Amniotic stem cell (primary cell): Measurements from ENCODE around the gene SNX3.
"Not testable (repeated sequence)": the region's sequence is repeated elsewhere in the genome, so short reads cannot be mapped to it uniquely, and the experiment has no call there.

ENCODE experiments used
- DNase-seq: peaks from one replicate; lab custom pipeline; 2025; lab: John Stamatoyannopoulos, UW

SNX3 gene

GRCh38 chr6:108260809-108261569 is at the start of gene SNX3:
TSS of gene SNX3 (minus strand) at chr6:108261040. CDS start at chr6:108260921, 119 bp downstream.
- peak; percentile 85 for DNase-seq

DNA sequence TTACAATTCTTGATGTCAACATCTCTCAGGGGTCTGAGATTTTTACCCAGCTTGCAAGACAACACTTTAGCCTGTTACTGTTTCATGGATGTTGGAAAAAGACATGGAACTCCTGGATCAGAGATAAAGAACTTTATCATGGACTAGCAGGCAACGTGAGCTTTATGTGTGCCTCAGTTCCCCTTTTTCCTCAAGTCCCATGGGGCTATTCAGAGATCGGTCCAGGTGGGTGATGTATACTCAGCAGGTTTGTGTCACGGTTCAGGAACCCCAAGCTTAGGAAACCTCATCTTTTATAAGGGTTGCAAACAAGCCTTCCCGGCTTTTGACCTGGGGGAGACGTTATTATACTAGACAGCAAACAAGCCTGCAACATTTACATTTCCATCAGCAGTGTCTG is 49.0 kb upstream of the SNX3 start:
- DNase-seq = no peak

GRCh38 chr6:108308641-108309040 is 47.8 kb upstream of the SNX3 start:
- not testable (repeated sequence) for DNase-seq

- DNase-seq = no peak
These were observed 43.8 kb upstream of the SNX3 start for GRCh38 chr6:108304646-108305045.

- no peak for DNase-seq
These were observed 41.5 kb upstream of the SNX3 start for GRCh38 chr6:108302386-108302785.

GRCh38 chr6:108295676-108296075 is 34.8 kb upstream of the SNX3 start:
- no peak for DNase-seq

DNA sequence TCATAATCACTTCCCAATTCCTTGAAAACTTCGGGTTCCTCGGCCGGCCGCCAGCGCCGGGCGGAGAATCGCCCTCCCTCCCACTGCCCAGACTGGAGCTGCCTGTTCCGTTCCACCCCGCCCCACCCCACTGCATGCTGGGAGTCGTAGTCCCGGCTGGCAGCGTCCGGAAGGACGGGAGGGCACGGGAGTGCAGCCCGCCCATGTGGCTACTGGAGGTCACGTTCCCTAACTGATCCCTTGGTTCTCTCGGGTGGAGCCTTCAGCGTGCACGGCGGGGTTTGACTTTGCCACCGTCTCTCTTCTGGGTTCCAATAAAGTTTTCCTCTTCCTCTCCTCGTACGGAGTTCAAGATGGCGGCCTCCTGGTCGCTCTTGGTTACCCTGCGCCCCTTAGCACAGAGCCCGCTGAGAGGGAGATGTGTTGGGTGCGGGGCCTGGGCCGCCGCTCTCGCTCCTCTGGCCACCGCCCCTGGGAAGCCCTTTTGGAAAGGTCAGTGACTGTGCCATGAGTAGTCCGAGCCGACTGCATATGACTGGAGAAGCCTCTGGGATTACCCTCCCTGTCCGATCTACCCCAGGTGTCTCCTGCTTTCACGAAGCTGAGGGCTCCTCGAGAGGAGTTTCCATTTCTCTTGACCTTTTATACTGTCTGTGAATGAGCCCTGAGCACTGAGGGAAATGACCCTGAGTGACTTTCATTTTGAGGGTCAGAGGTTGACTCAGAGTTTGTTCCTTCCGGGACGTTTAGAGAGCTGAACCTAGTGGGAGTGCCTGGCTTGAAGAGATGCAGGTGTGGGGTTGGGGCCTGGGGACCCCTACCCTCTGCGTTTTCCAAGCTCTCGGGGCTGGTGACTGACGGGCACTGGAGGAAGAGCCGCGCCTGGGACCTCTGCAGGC is 34.1 kb upstream of the SNX3 start, which contains the start of gene AFG1L:
Gene AFG1L, plus strand, starts transcription at position 328 of the 899 bp plus-strand sequence. Its CDS starts 26 bp downstream, at position 354.
- DNase-seq = peak; percentile 72

DNA sequence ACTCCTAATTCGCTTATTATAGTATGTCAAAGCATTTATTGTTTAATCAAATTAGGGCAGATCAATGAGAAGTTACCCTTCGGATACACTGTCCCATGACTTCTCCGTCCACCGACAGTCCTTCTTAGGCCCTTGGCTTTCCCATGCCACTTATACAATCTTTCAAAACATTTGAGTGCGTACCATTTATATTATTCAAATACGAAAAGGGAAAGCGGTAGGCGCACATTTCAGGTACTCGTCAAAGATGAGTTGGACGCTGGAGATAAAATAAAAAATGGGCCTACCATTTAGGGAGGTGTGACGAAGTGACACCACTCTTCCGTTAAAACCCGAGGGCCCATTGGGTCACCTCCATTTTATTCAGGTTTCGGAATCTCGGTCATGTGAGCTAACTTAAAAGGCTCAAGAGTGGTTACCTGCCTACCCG is 33.5 kb upstream of the SNX3 start:
- DNase-seq = no peak

DNA sequence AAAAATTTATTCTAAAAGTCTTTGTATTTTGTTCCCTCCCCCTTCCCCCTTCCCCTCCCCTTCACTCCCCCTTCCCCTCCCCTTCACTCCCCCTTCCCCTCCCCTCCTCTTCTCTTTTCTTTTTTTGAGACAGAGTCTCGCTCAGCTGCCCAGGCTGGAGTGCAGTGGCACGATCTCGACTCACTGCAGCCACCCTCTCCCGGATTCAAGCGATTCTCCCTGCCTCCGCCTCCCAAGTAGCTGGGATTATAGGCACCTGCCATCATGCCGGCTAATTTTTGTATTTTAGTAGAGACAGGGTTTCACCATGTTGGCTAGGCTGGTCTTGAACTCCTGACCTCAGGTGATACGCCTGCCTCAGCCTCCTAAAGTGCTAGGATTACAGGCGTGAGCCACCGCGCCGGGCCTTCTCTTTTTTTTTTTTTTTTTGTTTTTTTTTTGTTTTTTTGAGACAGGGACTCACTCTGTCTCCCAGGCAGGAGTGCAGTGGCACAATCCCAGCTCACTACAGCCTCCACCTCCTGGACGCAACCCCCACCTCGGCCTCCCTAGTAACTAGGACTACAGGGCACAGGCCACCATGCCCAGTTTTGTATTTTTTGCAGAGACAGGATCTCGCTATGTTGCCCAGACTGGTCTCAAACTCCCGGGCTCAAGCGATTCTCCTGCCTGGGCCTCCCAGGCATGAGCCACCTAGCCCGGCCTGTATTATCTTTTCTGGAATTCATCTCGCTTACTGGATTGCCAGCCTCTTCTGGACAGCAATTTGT is 32.9 kb upstream of the SNX3 start:
- DNase-seq = no peak

- not testable (repeated sequence) for DNase-seq
These were observed 31.7 kb upstream of the SNX3 start for GRCh38 chr6:108292561-108292960.

- DNase-seq = no peak
These were observed 30.3 kb upstream of the SNX3 start for GRCh38 chr6:108291091-108291490.

- DNase-seq = no peak
These were observed 27.9 kb upstream of the SNX3 start for GRCh38 chr6:108288742-108289141.

DNA sequence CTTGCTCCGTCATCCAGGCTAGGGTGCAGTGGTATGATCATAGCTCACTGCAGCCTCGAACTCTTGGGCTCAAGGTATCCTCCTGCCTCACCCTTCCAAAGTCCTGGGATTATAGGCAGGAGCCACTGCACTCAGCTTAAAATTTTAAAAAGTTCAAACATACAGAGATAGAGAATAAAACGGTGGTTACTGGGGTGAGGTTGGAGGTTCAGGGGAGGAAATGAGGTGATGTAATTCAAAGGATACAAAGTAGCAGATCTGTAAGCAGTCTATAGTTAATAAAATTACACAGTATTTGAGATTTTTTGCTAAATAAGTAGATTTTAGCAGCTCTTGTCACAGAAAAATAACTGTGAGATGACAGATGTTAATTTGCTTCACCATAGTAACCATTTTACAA is 26.5 kb upstream of the SNX3 start:
- DNase-seq = no peak

- no peak for DNase-seq
These were observed 25.5 kb upstream of the SNX3 start for GRCh38 chr6:108286366-108286765.

- DNase-seq = no peak
These were observed 24.5 kb upstream of the SNX3 start for GRCh38 chr6:108285381-108285780.

DNA sequence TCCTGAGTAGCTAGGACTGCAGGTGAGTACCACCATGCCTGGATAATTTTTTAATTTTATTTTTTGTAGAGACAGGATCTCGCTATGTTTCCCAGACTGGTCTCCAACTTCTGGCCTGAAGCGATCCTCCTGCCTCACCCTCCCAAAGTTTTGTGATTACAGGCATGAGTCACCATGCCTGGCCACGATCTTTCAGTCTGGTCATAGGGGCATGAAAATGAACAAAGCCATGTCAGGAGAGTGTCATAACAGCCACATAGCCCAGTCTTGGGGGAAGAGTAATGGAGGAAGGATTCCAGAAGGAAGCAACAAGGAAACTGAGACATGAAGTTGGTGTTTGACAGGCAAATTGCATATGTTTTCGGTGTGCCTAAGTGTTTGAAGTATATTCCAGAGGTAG is 17.0 kb upstream of the SNX3 start:
- no peak for DNase-seq

- no peak for DNase-seq
These were observed 16.5 kb upstream of the SNX3 start for GRCh38 chr6:108277295-108277694.

DNA sequence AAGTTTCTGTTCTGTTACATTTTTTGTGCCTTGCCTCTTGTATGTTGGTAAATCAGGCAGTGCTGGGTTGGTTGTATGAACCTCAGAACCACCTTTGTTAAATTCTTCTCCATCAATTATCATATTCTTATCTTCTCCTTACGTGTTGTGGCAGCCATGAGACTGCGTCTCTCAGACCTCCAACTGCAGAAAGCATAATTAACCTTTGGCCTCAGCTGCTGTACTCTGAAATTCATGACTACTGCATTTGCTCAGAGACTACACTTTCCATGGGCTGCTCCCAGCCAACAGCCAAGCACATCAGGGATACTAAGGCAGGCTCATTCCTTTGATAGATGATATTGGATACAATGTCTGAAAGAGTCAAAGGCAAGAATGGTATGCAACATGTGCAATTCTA is 15.1 kb upstream of the SNX3 start:
- no peak for DNase-seq

DNA sequence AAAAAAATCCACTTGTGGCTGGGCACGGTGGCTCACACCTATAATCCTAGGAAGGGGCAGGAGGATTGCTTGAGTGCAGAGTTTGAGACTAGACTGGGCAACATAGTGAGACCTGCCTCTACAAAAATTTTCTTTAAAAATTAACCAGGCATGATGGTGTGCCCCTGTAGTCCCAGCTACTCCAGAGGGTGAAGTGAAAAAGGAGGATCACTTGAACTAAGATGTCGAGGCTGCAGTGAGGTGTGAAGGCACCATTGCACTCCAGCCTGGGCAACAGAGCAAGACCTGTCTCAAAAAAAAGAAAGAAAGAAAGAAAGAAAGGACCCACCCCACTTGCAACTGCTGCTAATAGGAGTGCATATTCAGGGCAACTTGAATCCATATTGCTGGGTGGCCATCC is 13.7 kb upstream of the SNX3 start:
- no peak for DNase-seq

GRCh38 chr6:108269955-108270354 is 9.1 kb upstream of the SNX3 start:
- DNase-seq = not testable (repeated sequence)

DNA sequence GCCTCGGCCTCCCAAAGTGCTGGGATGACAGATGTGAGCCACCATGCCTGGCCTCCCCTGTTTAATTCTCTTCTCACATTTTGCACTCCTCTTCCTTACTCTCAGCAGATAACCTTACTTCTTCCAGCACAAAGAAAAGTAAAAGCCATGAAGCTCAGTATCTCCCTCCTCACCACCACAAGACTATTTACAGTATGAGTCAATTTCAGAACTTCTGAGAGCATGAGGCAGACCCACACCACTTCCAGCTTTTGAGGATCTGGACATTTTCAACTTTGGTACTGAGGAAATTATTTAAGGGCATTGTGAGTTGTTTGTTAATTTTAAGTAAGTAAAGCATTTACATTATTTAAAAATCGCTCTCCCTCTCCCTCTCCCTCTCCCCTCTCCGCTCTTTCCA is 8.0 kb upstream of the SNX3 start:
- DNase-seq = no peak

DNA sequence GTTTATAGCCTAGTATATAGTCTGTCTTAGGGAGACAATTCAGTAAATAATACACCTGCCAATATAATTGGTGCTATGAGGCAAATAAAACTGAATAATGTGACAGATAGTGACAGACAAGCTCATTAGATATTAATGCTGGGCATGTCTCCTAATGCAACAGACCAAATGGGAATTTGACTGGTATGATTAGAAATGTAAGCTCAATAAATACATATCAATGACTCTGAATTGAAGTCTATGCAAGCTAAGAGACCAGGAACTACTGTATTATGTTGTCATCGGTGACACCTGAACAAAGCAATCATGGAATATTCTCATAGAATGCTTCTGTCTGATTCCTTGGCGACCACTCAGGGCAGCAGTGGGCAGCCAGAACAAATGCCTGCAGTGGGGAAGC is 2.5 kb upstream of the SNX3 start:
- no peak for DNase-seq
